Muscle of leg (tissue), 11 donors: Measurements from ENCODE around the gene MSI2. TPM values are rescaled to one million over a fixed set of nuclear protein-coding genes. Genes with fewer than 3 reads are reported as not detected.

Source experiments
- DNase-seq: peaks from one replicate; pipeline ENCODE4 v3.0.0; 2013
- H3K27ac ChIP-seq: one replicate; pipeline ENCODE4 v1.5.1; 2013; ENCODE audit warnings: mild to moderate bottlenecking, low read length, control low read depth
- H3K27me3 ChIP-seq: one replicate; pipeline ENCODE4 v1.6.1; 2013; ENCODE audit warnings: low read length; ENCODE audit not compliant: control insufficient read depth, insufficient read depth
- H3K36me3 ChIP-seq: one replicate; pipeline ENCODE4 v1.6.1; 2013; ENCODE audit warnings: low read length; ENCODE audit not compliant: control insufficient read depth, insufficient read depth
- H3K4me1 ChIP-seq: one replicate; pipeline ENCODE4 v1.6.1; 2013; ENCODE audit warnings: low read length; ENCODE audit not compliant: control insufficient read depth, insufficient read depth
- H3K4me3 ChIP-seq: one replicate; pipeline ENCODE4 v1.5.1; 2013; ENCODE audit warnings: low read length, control low read depth
- H3K9me3 ChIP-seq: replicated peaks from 2 replicates; pipeline ENCODE4 v1.6.1; 2013; ENCODE audit warnings: low read depth, low read length; ENCODE audit not compliant: control insufficient read depth
- WGBS: methylation state at CpG from one replicate; pipeline ENCODE4 v1.1.5; 2013; ENCODE audit warnings: missing lambda C conversion rate; ENCODE audit not compliant: insufficient coverage; 5-methylcytosine and 5-hydroxymethylcytosine counted together
- polyA plus RNA-seq, 8 donors: library from polyadenylated mRNA; unstranded; fragments of 120-200 nt; gene quantifications; one replicate each; pipeline versions ENCODE4 v1.2.1 to v1.2.3, GENCODE V29; 2013; ENCODE audit warnings: inconsistent platforms in 1 of 8, low replicate concordance in 1 of 8; ENCODE audit not compliant: insufficient read length in 8 of 8, insufficient read depth in 1 of 8
- total RNA-seq: library from RNA; stranded (reverse); fragments of 120-200 nt; gene quantifications from one replicate; pipeline ENCODE4 v1.2.4, GENCODE V29; 2013

The MSI2 gene
- total and polyA plus RNA-seq, 9 donors, result 21.5 to 32.0 (median 27.4) TPM

GRCh38 chr17:57623620-57624019 lies 367.3 kb downstream of the MSI2 start:
- H3K27me3 ChIP-seq, result no peaks in the 10 kb centered on the region
- no peak for DNase-seq
- H3K9me3 ChIP-seq, result no peaks in the 10 kb centered on the region
- no peak overlapping the region for H3K27ac ChIP-seq
- peaks cover 4% of the 10 kb centered on the region for H3K4me1 ChIP-seq
- WGBS, result 51% methylated on average over 11 of the region's 11 CpGs
- H3K4me3 ChIP-seq, result no peak overlapping the region
- H3K36me3 ChIP-seq, result no peaks in the 10 kb centered on the region

GRCh38 chr17:57624386-57624785 lies 368.1 kb downstream of the MSI2 start:
- DNase-seq, result no peak
- H3K27me3 ChIP-seq, result no peaks in the 10 kb centered on the region
- peaks cover 4% of the 10 kb centered on the region for H3K4me1 ChIP-seq
- no peak overlapping the region for H3K27ac ChIP-seq
- no peaks in the 10 kb centered on the region for H3K9me3 ChIP-seq
- 67% methylated on average over 8 of the region's 8 CpGs for WGBS
- H3K36me3 ChIP-seq, result peaks cover 2% of the 10 kb centered on the region
- H3K4me3 ChIP-seq, result no peak overlapping the region

- H3K9me3 ChIP-seq, result no peaks in the 10 kb centered on the region
- no peak overlapping the region for H3K27ac ChIP-seq
- peaks cover 4% of the 10 kb centered on the region for H3K4me1 ChIP-seq
- H3K27me3 ChIP-seq, result no peaks in the 10 kb centered on the region
- H3K4me3 ChIP-seq, result no peak overlapping the region
- WGBS, result 38% methylated on average over 1 of the region's 1 CpG
- DNase-seq, result no peak
- H3K36me3 ChIP-seq, result peaks cover 2% of the 10 kb centered on the region
Measured at GRCh38 chr17:57625511-57625910, 369.2 kb downstream of the MSI2 start.

- no peak overlapping the region for H3K27ac ChIP-seq
- WGBS, result 87% methylated on average over 9 of the region's 9 CpGs
- peaks cover 4% of the 10 kb centered on the region for H3K4me1 ChIP-seq
Measured at GRCh38 chr17:57625957-57626356, 369.6 kb downstream of the MSI2 start.

GRCh38 chr17:57626520-57627210 lies 370.3 kb downstream of the MSI2 start:
- H3K27me3 ChIP-seq, result no peaks in the 10 kb centered on the region
- no peaks in the 10 kb centered on the region for H3K9me3 ChIP-seq
- 78% methylated on average over 12 of the region's 16 CpGs for WGBS
- no peak overlapping the region for H3K27ac ChIP-seq
- peaks cover 2% of the 10 kb centered on the region for H3K36me3 ChIP-seq
- H3K4me3 ChIP-seq, result no peak overlapping the region
- H3K4me1 ChIP-seq, result peaks cover 4% of the 10 kb centered on the region
- no peak for DNase-seq

More at GRCh38 chr17:57625957-57626356, 369.6 kb downstream of the MSI2 start:
- DNase-seq, result no peak
- H3K9me3 ChIP-seq, result no peaks in the 10 kb centered on the region
- no peak overlapping the region for H3K4me3 ChIP-seq
- peaks cover 2% of the 10 kb centered on the region for H3K36me3 ChIP-seq
- H3K27me3 ChIP-seq, result no peaks in the 10 kb centered on the region

GRCh38 chr17:57627591-57627990 lies 371.3 kb downstream of the MSI2 start:
- no peak for DNase-seq
- no peaks in the 10 kb centered on the region for H3K9me3 ChIP-seq
- no peaks in the 10 kb centered on the region for H3K27me3 ChIP-seq
- H3K36me3 ChIP-seq, result peaks cover 2% of the 10 kb centered on the region
- H3K4me3 ChIP-seq, result no peak overlapping the region
- 80% methylated on average over 4 of the region's 10 CpGs for WGBS
- no peak overlapping the region for H3K27ac ChIP-seq
- peaks cover 4% of the 10 kb centered on the region for H3K4me1 ChIP-seq

- H3K27ac ChIP-seq, result no peak overlapping the region
- DNase-seq, result no peak
Measured at GRCh38 chr17:57628421-57628820, 372.1 kb downstream of the MSI2 start.

GRCh38 chr17:57629470-57629869 lies 373.1 kb downstream of the MSI2 start:
- DNase-seq, result no peak
- H3K36me3 ChIP-seq, result peaks cover 2% of the 10 kb centered on the region
- no peaks in the 10 kb centered on the region for H3K4me1 ChIP-seq
- H3K9me3 ChIP-seq, result no peaks in the 10 kb centered on the region
- 92% methylated on average over 2 of the region's 8 CpGs for WGBS
- no peak overlapping the region for H3K4me3 ChIP-seq
- H3K27me3 ChIP-seq, result no peaks in the 10 kb centered on the region
- H3K27ac ChIP-seq, result no peak overlapping the region

More at GRCh38 chr17:57628421-57628820, 372.1 kb downstream of the MSI2 start:
- no peaks in the 10 kb centered on the region for H3K27me3 ChIP-seq
- H3K4me1 ChIP-seq, result no peaks in the 10 kb centered on the region
- H3K4me3 ChIP-seq, result no peak overlapping the region
- WGBS, result 94% methylated on average over 9 of the region's 9 CpGs
- H3K36me3 ChIP-seq, result peaks cover 2% of the 10 kb centered on the region
- no peaks in the 10 kb centered on the region for H3K9me3 ChIP-seq

- no peak for DNase-seq
- Histone ChIP-seq H3K4me3 (no peak overlapping the region), H3K27ac (no peak overlapping the region), H3K9me3 (no peaks in the 10 kb centered on the region), H3K4me1 (no peaks in the 10 kb centered on the region), H3K36me3 (peaks cover 2% of the 10 kb centered on the region), H3K27me3 (no peaks in the 10 kb centered on the region)
- WGBS, result 94% methylated on average over 3 of the region's 4 CpGs
Measured at GRCh38 chr17:57629886-57630285, 373.6 kb downstream of the MSI2 start.

- 94% methylated on average over 8 of the region's 8 CpGs for WGBS
- no peak for DNase-seq
Measured at GRCh38 chr17:57630736-57631135, 374.4 kb downstream of the MSI2 start.

GRCh38 chr17:57631871-57632270 lies 375.5 kb downstream of the MSI2 start:
- Histone ChIP-seq H3K36me3 (peaks cover 2% of the 10 kb centered on the region), H3K4me3 (no peak overlapping the region), H3K27ac (no peak overlapping the region), H3K4me1 (no peaks in the 10 kb centered on the region), H3K27me3 (no peaks in the 10 kb centered on the region), H3K9me3 (no peaks in the 10 kb centered on the region)
- WGBS, result 93% methylated on average over 3 of the region's 6 CpGs
- DNase-seq, result no peak

More at GRCh38 chr17:57630736-57631135, 374.4 kb downstream of the MSI2 start:
- H3K9me3 ChIP-seq, result no peaks in the 10 kb centered on the region
- no peaks in the 10 kb centered on the region for H3K4me1 ChIP-seq
- no peak overlapping the region for H3K4me3 ChIP-seq
- H3K36me3 ChIP-seq, result peaks cover 2% of the 10 kb centered on the region
- no peaks in the 10 kb centered on the region for H3K27me3 ChIP-seq
- no peak overlapping the region for H3K27ac ChIP-seq
